Right lobe of liver (tissue), 4 donors: ENCODE results near the gene RHBDD1.

ENCODE experiments used
- POLR2A ChIP-seq: fragments of 450-650 bp; IDR thresholded peaks from one replicate; pipeline ENCODE4 v1.6.1; 2017; ENCODE audit warnings: antibody characterized with exemption, mild to moderate bottlenecking
- TF ChIP-seq, protein P1 (sequence below), 4 donors: fragments of 200-600 bp in 3 of 4; fragments of 450-650 bp in 1 of 4; IDR thresholded peaks; one replicate each; pipeline versions ENCODE4 v1.5.1 to v1.8.0; 2016 to 2022; ENCODE audit warnings: antibody characterized with exemption in 4 of 4, mild to moderate bottlenecking in 2 of 4
- donor health status: DM: no; HTN: no; CAD: no.
- donor health status: DM: no; HTN: no; CAD: no.
- donor health status: DM: no; HTN: yes; CAD: no.

GRCh38 chr2:227035711-227036367 lies 200.0 kb downstream of the RHBDD1 start:
- TF ChIP-seq, protein P1, sequence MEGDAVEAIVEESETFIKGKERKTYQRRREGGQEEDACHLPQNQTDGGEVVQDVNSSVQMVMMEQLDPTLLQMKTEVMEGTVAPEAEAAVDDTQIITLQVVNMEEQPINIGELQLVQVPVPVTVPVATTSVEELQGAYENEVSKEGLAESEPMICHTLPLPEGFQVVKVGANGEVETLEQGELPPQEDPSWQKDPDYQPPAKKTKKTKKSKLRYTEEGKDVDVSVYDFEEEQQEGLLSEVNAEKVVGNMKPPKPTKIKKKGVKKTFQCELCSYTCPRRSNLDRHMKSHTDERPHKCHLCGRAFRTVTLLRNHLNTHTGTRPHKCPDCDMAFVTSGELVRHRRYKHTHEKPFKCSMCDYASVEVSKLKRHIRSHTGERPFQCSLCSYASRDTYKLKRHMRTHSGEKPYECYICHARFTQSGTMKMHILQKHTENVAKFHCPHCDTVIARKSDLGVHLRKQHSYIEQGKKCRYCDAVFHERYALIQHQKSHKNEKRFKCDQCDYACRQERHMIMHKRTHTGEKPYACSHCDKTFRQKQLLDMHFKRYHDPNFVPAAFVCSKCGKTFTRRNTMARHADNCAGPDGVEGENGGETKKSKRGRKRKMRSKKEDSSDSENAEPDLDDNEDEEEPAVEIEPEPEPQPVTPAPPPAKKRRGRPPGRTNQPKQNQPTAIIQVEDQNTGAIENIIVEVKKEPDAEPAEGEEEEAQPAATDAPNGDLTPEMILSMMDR (IDR thresholded peaks at IDR 0.05) = no peak
- no peak for TF ChIP-seq POLR2A
